CD14-positive monocyte (primary cell): Measurements from ENCODE around the gene FBXO8. TPM values are rescaled to one million over a fixed set of nuclear protein-coding genes. Genes with fewer than 3 reads are reported as not detected.

Experiments used
- DNase-seq, 3 donors: peaks; one replicate each; pipeline ENCODE4 v3.0.0-alpha.2; 2011 to 2022
- H2AFZ ChIP-seq: 2 replicates; pipeline ENCODE4 v1.6.0; 2012; ENCODE audit warnings: mild to moderate bottlenecking, low read depth, low read length, inconsistent platforms; ENCODE audit not compliant: insufficient read depth, poor library complexity, severe bottlenecking
- H3K27ac ChIP-seq, 2 donors: 1 replicate in 1 of 2; 2 replicates in 1 of 2; pipeline ENCODE4 v1.5.1; 2012 to 2013; ENCODE audit warnings: low read length in 2 of 2, control low read depth in 1 of 2, inconsistent platforms in 1 of 2, low read depth in 1 of 2, mild to moderate bottlenecking in 1 of 2
- H3K27me3 ChIP-seq, 2 donors: one replicate each; pipeline versions ENCODE4 v1.6.0 to v1.6.1; 2011 to 2013; ENCODE audit warnings: low read length in 2 of 2; ENCODE audit not compliant: control insufficient read depth in 2 of 2, insufficient read depth in 2 of 2
- H3K36me3 ChIP-seq, 2 donors: replicated peaks in 1 of 2; 1 replicate in 1 of 2; 2 replicates in 1 of 2; pipeline versions ENCODE4 v1.5.1 to v1.6.1; 2012 to 2013; ENCODE audit warnings: low read length in 2 of 2, control low read depth in 1 of 2, inconsistent platforms in 1 of 2, mild to moderate bottlenecking in 1 of 2; ENCODE audit not compliant: insufficient read depth in 2 of 2, control insufficient read depth in 1 of 2
- H3K4me1 ChIP-seq, 2 donors: 1 replicate in 1 of 2; 2 replicates in 1 of 2; pipeline versions ENCODE4 v1.5.1 to v1.6.1; 2012 to 2013; ENCODE audit warnings: low read length in 2 of 2, control low read depth in 1 of 2, inconsistent platforms in 1 of 2, mild to moderate bottlenecking in 1 of 2, moderate library complexity in 1 of 2; ENCODE audit not compliant: insufficient read depth in 2 of 2, control insufficient read depth in 1 of 2
- H3K4me2 ChIP-seq: replicated peaks from 2 replicates; pipeline ENCODE3; 2012; ENCODE audit warnings: low read length, moderate library complexity, mild to moderate bottlenecking; ENCODE audit not compliant: poor library complexity, severe bottlenecking; ENCODE audit errors: extremely low read depth
- H3K4me3 ChIP-seq, 3 experiments: fragments of 200-600 bp in 1 of 3; sonication (generic) in 1 of 3; replicated peaks in 1 of 3; 1 replicate in 2 of 3; 2 replicates in 1 of 3; pipeline ENCODE4 v1.5.1; 2011 to 2013; ENCODE audit warnings: low read length in 3 of 3, mild to moderate bottlenecking in 3 of 3, control low read depth in 2 of 3, low read depth in 2 of 3, inconsistent platforms in 1 of 3, moderate library complexity in 1 of 3
- H3K79me2 ChIP-seq: 2 replicates; pipeline ENCODE4 v1.6.0; 2012; ENCODE audit warnings: mild to moderate bottlenecking, control low read depth, inconsistent platforms, low read length, moderate library complexity; ENCODE audit not compliant: insufficient read depth
- H3K9ac ChIP-seq: 2 replicates; pipeline ENCODE4 v1.6.0; 2017; ENCODE audit warnings: low read length, mild to moderate bottlenecking; ENCODE audit not compliant: insufficient read depth, poor library complexity, severe bottlenecking
- H3K9me3 ChIP-seq, 2 donors: replicated peaks in 1 of 2; 1 replicate in 1 of 2; 2 replicates in 1 of 2; pipeline versions ENCODE4 v1.5.1 to v1.6.1; 2012 to 2013; ENCODE audit warnings: low read length in 2 of 2, control low read depth in 1 of 2; ENCODE audit not compliant: control insufficient read depth in 1 of 2, insufficient read depth in 1 of 2
- H4K20me1 ChIP-seq: 2 replicates; pipeline ENCODE4 v1.6.0; 2012; ENCODE audit warnings: mild to moderate bottlenecking, low read length, control low read depth, moderate library complexity; ENCODE audit not compliant: insufficient read depth
- H3K27ac Mint-ChIP-seq, 7 donors: one replicate each; pipeline ENCODE4 v1.8.0; 2020; ENCODE audit warnings: mild to moderate bottlenecking in 7 of 7, mixed read lengths in 7 of 7, moderate library complexity in 6 of 7, inconsistent platforms in 2 of 7
- H3K27me3 Mint-ChIP-seq, 3 donors: one replicate each; pipeline ENCODE4 v1.8.0; 2021 to 2022; ENCODE audit warnings: low read depth in 3 of 3, mild to moderate bottlenecking in 3 of 3, mixed read lengths in 3 of 3, moderate library complexity in 3 of 3, inconsistent platforms in 1 of 3
- H3K36me3 Mint-ChIP-seq, 2 donors: one replicate each; pipeline ENCODE4 v1.8.0; 2020; ENCODE audit warnings: mixed read lengths in 2 of 2, inconsistent platforms in 1 of 2, mild to moderate bottlenecking in 1 of 2
- H3K4me1 Mint-ChIP-seq: one replicate; pipeline ENCODE4 v1.8.0; 2020; ENCODE audit warnings: mild to moderate bottlenecking, mixed read lengths
- H3K4me3 Mint-ChIP-seq, 2 donors: one replicate each; pipeline ENCODE4 v1.8.0; 2020; ENCODE audit warnings: mild to moderate bottlenecking in 2 of 2, mixed read lengths in 2 of 2, moderate library complexity in 1 of 2
- H3K9me3 Mint-ChIP-seq, 7 donors: one replicate each; pipeline ENCODE4 v1.8.0; 2020 to 2022; ENCODE audit warnings: mixed read lengths in 7 of 7, mild to moderate bottlenecking in 6 of 7, moderate library complexity in 6 of 7, inconsistent platforms in 2 of 7
- CTCF ChIP-seq: fragments of 200-600 bp; IDR thresholded peaks from one replicate; pipeline ENCODE4 v1.8.0; 2022; ENCODE audit warnings: antibody characterized with exemption, mild to moderate bottlenecking
- WGBS: methylation state at CpG from one replicate; pipeline ENCODE4 v1.1.5; 2013; ENCODE audit warnings: missing lambda C conversion rate; ENCODE audit not compliant: insufficient coverage; 5-methylcytosine and 5-hydroxymethylcytosine counted together
- intact Hi-C, 2 donors: fragments of 100-400 bp; cut with micrococcal nuclease; formaldehyde crosslinking; loops; one replicate each; pipeline versions ENCODE4 v1.15.0 to v1.15.1; 2023
- polyA plus RNA-seq, 3 donors: library from polyadenylated mRNA; depleted of rRNA in 1 of 3; unstranded in 2 of 3; stranded (reverse) in 1 of 3; fragments of 300-500 nt in 2 of 3; fragments of >200 nt in 1 of 3; fragmentation: Illumina TruSeq in 2 of 3; gene quantifications; 1 replicate in 2 of 3; 2 replicates in 1 of 3; pipeline ENCODE4 v1.2.3, GENCODE V29; 2012 to 2021

FBXO8 gene
- polyA plus RNA-seq, 3 donors = 3.9 to 6.5 (median 5.4) TPM

- peaks cover 98 to 100% of the 10 kb centered on the region in 2 donors for H3K27me3 ChIP-seq
- no peaks in the 10 kb centered on the region for H3K36me3 ChIP-seq
- WGBS = no CpG with 5 or more reads among the region's 5 CpGs
- peaks cover 6 to 63% of the 10 kb centered on the region in 2 donors for H3K9me3 ChIP-seq
- H3K9ac ChIP-seq = no peak overlapping the region
- H4K20me1 ChIP-seq = no peaks in the 10 kb centered on the region
- intact Hi-C loops = no loop called here
- TF ChIP-seq CTCF = no peak
- H3K27me3 Mint-ChIP-seq = peaks cover 95 to 97% (median 96%) of the 10 kb centered on the region in 3 donors
- DNase-seq = no peak
- H3K4me3 ChIP-seq = no peak overlapping the region
- peak overlapping the region in 1 of 2 donors; percentile 84 for H3K4me3 Mint-ChIP-seq
- H3K36me3 Mint-ChIP-seq = peaks cover 8 to 20% of the 10 kb centered on the region in 2 donors
- peaks cover 0 to 43% (median 15%) of the 10 kb centered on the region in 7 donors for H3K9me3 Mint-ChIP-seq
- peaks cover 36% of the 10 kb centered on the region for H3K4me1 Mint-ChIP-seq
- peak overlapping the region; percentile 26 for H3K4me2 ChIP-seq
- H3K27ac ChIP-seq = no peak overlapping the region
- H3K4me1 ChIP-seq = peaks cover 8 to 12% of the 10 kb centered on the region in 2 donors
- H2AFZ ChIP-seq = no peak overlapping the region
- H3K27ac Mint-ChIP-seq = no peak overlapping the region
- H3K79me2 ChIP-seq = no peaks in the 10 kb centered on the region
These were observed 68.4 kb downstream of the FBXO8 start for GRCh38 chr4:174215057-174215456.

GRCh38 chr4:174214101-174214878, 69.2 kb downstream of the FBXO8 start:
- Histone ChIP-seq H3K9me3 (peaks cover 6 to 63% of the 10 kb centered on the region in 2 donors), H3K27ac (no peak overlapping the region), H3K4me2 (peak overlapping the region; percentile 26), H3K4me3 (peak overlapping the region in 1 of 3 experiments; percentile 20), H3K4me1 (peaks cover 8 to 12% of the 10 kb centered on the region in 2 donors), H3K9ac (no peak overlapping the region), H3K36me3 (no peaks in the 10 kb centered on the region), H4K20me1 (no peaks in the 10 kb centered on the region), H3K27me3 (peaks cover 97 to 98% of the 10 kb centered on the region in 2 donors), H2AFZ (no peak overlapping the region), H3K79me2 (no peaks in the 10 kb centered on the region)
- peaks cover 90 to 98% (median 95%) of the 10 kb centered on the region in 3 donors for H3K27me3 Mint-ChIP-seq
- TF ChIP-seq CTCF = no peak
- H3K4me3 Mint-ChIP-seq = peak overlapping the region; percentile 45 to 80
- peaks cover 0 to 43% (median 15%) of the 10 kb centered on the region in 7 donors for H3K9me3 Mint-ChIP-seq
- intact Hi-C loops = loop anchor here in 1 of 2 donors (5.0 kb wide), 1 partner anchor 682 kb away; the partner anchor contains the start of gene HAND2
- peaks cover 36% of the 10 kb centered on the region for H3K4me1 Mint-ChIP-seq
- peak overlapping the region in 1 of 7 donors; percentile 1 for H3K27ac Mint-ChIP-seq
- WGBS = 6% methylated on average over 36 of the region's 47 CpGs
- no peak for DNase-seq
- peaks cover 8 to 20% of the 10 kb centered on the region in 2 donors for H3K36me3 Mint-ChIP-seq
